A549 (cell line): ENCODE data around the gene SMAP1. TPM values are rescaled to one million over a fixed set of nuclear protein-coding genes. Genes with fewer than 3 reads are reported as not detected.

Experiments used
- ATAC-seq, 2 experiments: fragments of 200-7000 bp in 1 of 2; fragments of >200 bp in 1 of 2; cut with Nextera tagmentation in 1 of 2; cut with Tn5 transposase in 1 of 2; 3 replicates each; pipeline versions ENCODE4 v1.8.0 to v1.9.1; 2018 to 2020; ENCODE audit warnings: mild to moderate bottlenecking in 1 of 2, moderate library complexity in 1 of 2
- CTCF ChIA-PET: fragments of 300-600 bp; sonication (Branson Sonifier 250); formaldehyde crosslinking; extraction: SDS; loops from one replicate; lab custom pipeline; 2021; ENCODE audit warnings: antibody characterized with exemption, inconsistent platforms; lab: Yijun Ruan, JAX
- POLR2A ChIA-PET: fragments of 350-600 bp; formaldehyde crosslinking; extraction: SDS; loops from one replicate; lab custom pipeline; 2021; ENCODE audit warnings: antibody characterized with exemption, inconsistent platforms; lab: Yijun Ruan, JAX
- DNase-seq, 2 experiments: peaks; one replicate each; pipeline versions ENCODE4 v3.0.0 to v3.0.0-alpha.2; 2011 to 2016; ENCODE audit warnings: low read depth in 1 of 2, low spot score in 1 of 2
- FAIRE-seq: peaks from 2 replicates; lab custom pipeline; 2011; peaks lifted over from hg19 to GRCh38; lab: Jason Lieb, UNC
- H3K27ac ChIP-seq, 2 experiments: fragments of >200 bp; sonication (Bioruptor Twin); formaldehyde crosslinking; 3 replicates each; pipeline ENCODE4 v1.5.1; 2016 to 2017
- H3K4me1 ChIP-seq: fragments of >200 bp; sonication (Bioruptor Twin); formaldehyde crosslinking; 3 replicates; pipeline ENCODE4 v1.6.1; 2016
- H3K4me2 ChIP-seq: fragments of >200 bp; sonication (Bioruptor Twin); formaldehyde crosslinking; 3 replicates; pipeline ENCODE4 v1.6.1; 2016
- H3K4me3 ChIP-seq: fragments of >200 bp; sonication (Bioruptor Twin); formaldehyde crosslinking; 3 replicates; pipeline ENCODE4 v1.5.1; 2016
- H3K9me3 ChIP-seq: fragments of >200 bp; sonication (Bioruptor Twin); formaldehyde crosslinking; 3 replicates; pipeline ENCODE4 v1.6.1; 2016
- BHLHE40 ChIP-seq: IDR thresholded peaks from 2 replicates; pipeline ENCODE4 v1.6.1; 2012; ENCODE audit warnings: low read depth, low read length, inconsistent platforms
- CEBPB ChIP-seq, 2 experiments: fragments of >200 bp in 1 of 2; sonication (Bioruptor Twin) in 1 of 2; formaldehyde crosslinking in 1 of 2; IDR thresholded peaks; 2 replicates each; pipeline ENCODE4 v1.6.1; 2012 to 2016
- E2F6 ChIP-seq: IDR thresholded peaks from 2 replicates; pipeline ENCODE4 v1.6.1; 2012; ENCODE audit warnings: low read depth, borderline replicate concordance
- EHF ChIP-seq: fragments of 250-450 bp; sonication (Bioruptor Pico); IDR thresholded peaks from 2 replicates; pipeline ENCODE4 v1.5.0; 2020; ENCODE audit warnings: mild to moderate bottlenecking
- EP300 ChIP-seq, 2 experiments: fragments of >200 bp; sonication (Bioruptor Twin); formaldehyde crosslinking; IDR thresholded peaks; 2 replicates in 1 of 2; 3 replicates in 1 of 2; pipeline ENCODE4 v1.6.1; 2016 to 2017
- FOSB ChIP-seq: fragments of 250-450 bp; sonication (Bioruptor Pico); IDR thresholded peaks from 2 replicates; pipeline ENCODE4 v1.5.0; 2020; ENCODE audit warnings: mild to moderate bottlenecking, moderate library complexity
- GATA3 ChIP-seq: IDR thresholded peaks from 2 replicates; pipeline ENCODE4 v1.6.1; 2012; ENCODE audit warnings: borderline replicate concordance
- HES2 ChIP-seq: fragments of >200 bp; sonication (Bioruptor Twin); formaldehyde crosslinking; IDR thresholded peaks from 2 replicates; pipeline ENCODE4 v1.6.1; 2016
- HMGXB4 ChIP-seq: fragments of 250-450 bp; sonication (Bioruptor Pico); IDR thresholded peaks from 2 replicates; pipeline ENCODE4 v1.5.0; 2021; ENCODE audit warnings: mild to moderate bottlenecking, moderate library complexity, borderline replicate concordance
- HOXA7 ChIP-seq: fragments of 250-450 bp; sonication (Bioruptor Pico); IDR thresholded peaks from 2 replicates; pipeline ENCODE4 v1.5.0; 2020; ENCODE audit warnings: mild to moderate bottlenecking, moderate library complexity
- HOXB5 ChIP-seq: fragments of 250-450 bp; sonication (Bioruptor Pico); IDR thresholded peaks from 2 replicates; pipeline ENCODE4 v1.5.0; 2020; ENCODE audit warnings: mild to moderate bottlenecking, moderate library complexity
- KDM5A ChIP-seq: fragments of 200-600 bp; sonication (generic); IDR thresholded peaks from 2 replicates; pipeline ENCODE4 v1.6.1; 2016; ENCODE audit warnings: antibody characterized with exemption, mild to moderate bottlenecking
- MAX ChIP-seq: IDR thresholded peaks from 2 replicates; pipeline ENCODE4 v1.6.1; 2012
- MYC ChIP-seq: IDR thresholded peaks from 2 replicates; pipeline ENCODE4 v1.6.1; 2012; ENCODE audit warnings: mild to moderate bottlenecking, inconsistent platforms, low read length, improper control_type of control experiment, borderline replicate concordance
- RAD21 ChIP-seq, 2 experiments: fragments of >200 bp in 1 of 2; sonication (Bioruptor Twin) in 1 of 2; formaldehyde crosslinking in 1 of 2; IDR thresholded peaks in 1 of 2; conservative IDR thresholded peaks in 1 of 2; 2 replicates in 1 of 2; 3 replicates in 1 of 2; pipeline ENCODE4 v1.6.1; 2012 to 2018; ENCODE audit warnings: inconsistent platforms in 1 of 2
- RARB ChIP-seq: fragments of 250-450 bp; sonication (Bioruptor Pico); IDR thresholded peaks from 2 replicates; pipeline ENCODE4 v1.8.0; 2021; ENCODE audit warnings: mild to moderate bottlenecking, moderate library complexity
- REST ChIP-seq: fragments of 200-600 bp; sonication (generic); IDR thresholded peaks from 2 replicates; pipeline ENCODE4 v1.6.1; 2016; ENCODE audit warnings: antibody characterized with exemption, mild to moderate bottlenecking, moderate library complexity
- RNF2 ChIP-seq: fragments of 200-600 bp; sonication (generic); IDR thresholded peaks from 2 replicates; pipeline ENCODE4 v1.6.1; 2016; ENCODE audit warnings: low read depth, mild to moderate bottlenecking, antibody characterized with exemption, moderate library complexity, borderline replicate concordance
- SREBF2 ChIP-seq: fragments of 450-650 bp; IDR thresholded peaks from 2 replicates; pipeline ENCODE4 v1.6.1; 2014; ENCODE audit warnings: mild to moderate bottlenecking, moderate library complexity
- TFCP2L1 ChIP-seq: fragments of 250-450 bp; sonication (Bioruptor Pico); IDR thresholded peaks from 2 replicates; pipeline ENCODE4 v1.5.0; 2021; ENCODE audit warnings: mild to moderate bottlenecking
- TP53 ChIP-seq: fragments of 250-450 bp; sonication (Bioruptor Pico); IDR thresholded peaks from 2 replicates; pipeline ENCODE4 v1.5.0; 2021; ENCODE audit warnings: mild to moderate bottlenecking, moderate library complexity
- WGBS: methylation state at CpG from one replicate; pipeline ENCODE4 v1.1.6; 2017; ENCODE audit errors: missing lambda C conversion rate; 5-methylcytosine and 5-hydroxymethylcytosine counted together
- polyA plus RNA-seq, 4 experiments: library from polyadenylated mRNA; depleted of rRNA in 3 of 4; stranded (reverse); fragments of >200 nt; fragmentation: RNase III in 1 of 4; extraction: RNeasy Plus Mini Kit Qiagen cat#74134 plus additional on column Dnase treatment in 1 of 4; gene quantifications; 2 replicates in 3 of 4; 3 replicates in 1 of 4; pipeline ENCODE4 v1.2.3, GENCODE V29; 2011 to 2017
- TF ChIP-seq, protein P1 (sequence below): fragments of 250-450 bp; sonication (Bioruptor Pico); IDR thresholded peaks from 2 replicates; pipeline ENCODE4 v1.5.0; 2020; ENCODE audit warnings: low read depth, mild to moderate bottlenecking, moderate library complexity

The SMAP1 gene
- polyA plus RNA-seq, 2 of the 4 experiments (the other 2 are of a cell fraction) = 15.6 to 27.8 TPM

DNA sequence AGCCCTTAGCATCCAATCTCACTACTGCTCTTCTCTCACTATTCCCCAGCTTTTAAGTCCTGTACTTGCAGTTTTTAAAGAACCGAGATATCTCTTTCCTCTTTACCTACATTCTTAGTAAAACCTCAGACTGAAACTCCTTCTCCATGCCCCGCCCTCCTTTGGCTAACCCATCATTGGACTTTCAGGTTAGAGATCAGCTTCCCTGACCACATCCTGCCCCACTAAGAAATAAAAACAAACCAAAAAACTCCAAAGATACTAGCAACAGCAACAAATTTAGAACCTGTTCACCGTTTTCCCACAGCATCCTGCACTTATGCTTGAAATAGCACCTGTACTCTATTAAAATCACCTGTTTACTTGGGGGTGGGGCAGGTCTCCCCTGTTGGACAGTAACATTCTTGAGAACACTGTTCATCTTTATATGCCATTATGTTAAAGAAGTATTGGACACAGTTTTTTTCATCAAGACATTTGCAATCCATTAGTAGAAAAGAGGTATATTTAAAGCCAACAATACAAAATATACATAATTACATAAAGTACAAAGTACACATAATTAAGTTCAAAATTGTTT lies 16.3 kb upstream of the SMAP1 start (continued):
- TF ChIP-seq REST (no peak), MAX (no peak), TFCP2L1 (CRISPR knock-in tag) (no peak), FOSB (CRISPR knock-in tag) (no peak), KDM5A (no peak), HOXA7 (no peak)

DNA sequence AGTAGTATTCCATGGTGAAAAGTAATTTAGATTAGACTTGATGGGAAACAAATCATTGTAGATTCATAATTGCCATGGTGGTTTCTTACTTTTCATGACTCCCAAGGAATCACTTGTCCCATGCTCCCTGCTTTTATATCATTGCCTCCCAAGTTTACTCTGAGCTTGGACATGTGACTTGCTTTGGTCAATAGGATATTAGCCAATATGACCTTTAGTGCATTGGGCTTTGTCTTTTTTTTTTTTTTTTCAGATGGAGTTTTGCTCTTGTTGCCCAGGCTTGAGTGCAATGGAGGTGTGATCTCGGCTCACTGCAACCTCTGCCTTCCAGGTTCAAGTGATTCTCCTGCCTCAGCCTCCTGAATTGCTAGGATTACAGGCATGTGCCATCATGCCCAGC lies 15.5 kb upstream of the SMAP1 start:
- ChIA-PET CTCF (no interaction called here), POLR2A (no interaction called here)
- H3K27ac ChIP-seq = no peak overlapping the region
- no peaks in the 10 kb centered on the region for H3K9me3 ChIP-seq
- no peak for TF ChIP-seq RNF2
- TF ChIP-seq GATA3 = no peak
- TF ChIP-seq BHLHE40 = no peak
- TF ChIP-seq CEBPB (IDR thresholded peaks at IDR 0.05) = no peak
- TF ChIP-seq EP300 (IDR thresholded peaks at IDR 0.05) = no peak
- TF ChIP-seq EHF (CRISPR knock-in tag) = no peak
- TF ChIP-seq MAX = no peak
- TF ChIP-seq RARB (CRISPR knock-in tag) = no peak
- TF ChIP-seq E2F6 = no peak
- no peak for TF ChIP-seq SREBF2
- TF ChIP-seq RAD21 (conservative IDR thresholded peaks at IDR 0.05 in 1 of 2, IDR thresholded peaks at IDR 0.05 in 1 of 2) = no peak
- TF ChIP-seq TFCP2L1 (CRISPR knock-in tag) = no peak
- FAIRE-seq (no peak), ATAC-seq (no peak), DNase-seq (no peak)
- H3K4me1 ChIP-seq = no peaks in the 10 kb centered on the region
- 100% methylated on average over 1 of the region's 1 CpG for WGBS
- no peak overlapping the region for H3K4me2 ChIP-seq
- no peak overlapping the region for H3K4me3 ChIP-seq

DNA sequence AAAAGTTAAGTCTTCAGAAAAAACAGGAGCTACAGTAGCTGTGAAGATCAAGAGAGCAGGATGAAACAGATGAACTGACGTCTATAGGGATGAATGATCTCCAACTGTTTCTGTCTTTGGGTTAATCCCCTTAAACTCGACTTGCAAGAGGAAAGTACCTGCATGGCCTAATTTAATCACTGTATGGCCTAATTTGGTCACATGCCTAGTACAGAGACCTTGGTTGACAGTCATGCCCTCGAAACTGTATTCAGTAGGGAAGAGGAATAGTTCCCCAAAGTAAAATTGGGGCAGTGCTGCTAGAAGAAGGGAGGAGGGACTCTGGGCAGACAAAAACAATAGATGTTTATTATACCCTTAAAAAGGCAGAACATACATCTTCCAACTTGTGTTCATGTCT lies 10.0 kb upstream of the SMAP1 start:
- WGBS = 37% methylated on average over 3 of the region's 3 CpGs
- no peak for DNase-seq
- no peak overlapping the region for H3K4me2 ChIP-seq
- no peak for ATAC-seq
- no peaks in the 10 kb centered on the region for H3K9me3 ChIP-seq
- no peak overlapping the region for H3K4me3 ChIP-seq
- POLR2A ChIA-PET = no interaction called here
- CTCF ChIA-PET = no interaction called here
- no peak for FAIRE-seq
- H3K4me1 ChIP-seq = no peaks in the 10 kb centered on the region
- TF ChIP-seq BHLHE40 = no peak
- no peak for TF ChIP-seq CEBPB (IDR thresholded peaks at IDR 0.05)
- no peak for TF ChIP-seq HOXB5
- no peak for TF ChIP-seq HES2
- TF ChIP-seq MYC = no peak
- TF ChIP-seq HMGXB4 (CRISPR knock-in tag) = no peak
- TF ChIP-seq EHF (CRISPR knock-in tag) = no peak
- no peak for TF ChIP-seq RAD21 (conservative IDR thresholded peaks at IDR 0.05 in 1 of 2, IDR thresholded peaks at IDR 0.05 in 1 of 2)
- TF ChIP-seq TP53 (CRISPR knock-in tag) = no peak
- TF ChIP-seq, protein P1, sequence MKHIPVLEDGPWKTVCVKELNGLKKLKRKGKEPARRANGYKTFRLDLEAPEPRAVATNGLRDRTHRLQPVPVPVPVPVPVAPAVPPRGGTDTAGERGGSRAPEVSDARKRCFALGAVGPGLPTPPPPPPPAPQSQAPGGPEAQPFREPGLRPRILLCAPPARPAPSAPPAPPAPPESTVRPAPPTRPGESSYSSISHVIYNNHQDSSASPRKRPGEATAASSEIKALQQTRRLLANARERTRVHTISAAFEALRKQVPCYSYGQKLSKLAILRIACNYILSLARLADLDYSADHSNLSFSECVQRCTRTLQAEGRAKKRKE (CRISPR knock-in tag) = no peak
- H3K27ac ChIP-seq = no peak overlapping the region
